ENCODE measurements around the gene MCTP1. TPM values are rescaled to one million over a fixed set of nuclear protein-coding genes. Genes with fewer than 3 reads are reported as not detected.

MCTP1 gene
- total and polyA plus RNA-seq, 9 of the 15 experiments (the other 6 are each of a cell fraction or from before 2014, with no cell fraction given): 0.04 to 0.93 (median 0.06) TPM; not detected in 4

DNA sequence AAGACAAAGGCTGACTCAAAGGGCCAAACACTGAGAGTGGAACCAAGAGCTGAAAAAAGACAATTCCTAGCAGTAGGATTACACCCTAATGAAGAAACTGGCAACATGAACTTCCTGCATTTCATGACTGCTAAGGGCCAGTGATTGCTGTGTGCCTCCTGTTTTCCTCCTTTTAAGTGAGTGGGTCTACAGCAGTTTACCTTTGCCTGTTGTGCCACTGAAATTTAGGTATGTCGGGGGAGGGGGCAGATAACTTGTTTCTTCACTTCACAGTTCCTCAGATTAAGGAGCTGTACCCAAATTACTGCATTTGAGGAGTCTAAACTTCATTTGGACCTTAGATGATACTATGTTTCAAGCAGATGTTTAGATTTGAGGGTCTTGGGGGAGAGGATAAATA lies 191.7 kb downstream of the MCTP1 start (continued):
- TF ChIP-seq, protein P1, sequence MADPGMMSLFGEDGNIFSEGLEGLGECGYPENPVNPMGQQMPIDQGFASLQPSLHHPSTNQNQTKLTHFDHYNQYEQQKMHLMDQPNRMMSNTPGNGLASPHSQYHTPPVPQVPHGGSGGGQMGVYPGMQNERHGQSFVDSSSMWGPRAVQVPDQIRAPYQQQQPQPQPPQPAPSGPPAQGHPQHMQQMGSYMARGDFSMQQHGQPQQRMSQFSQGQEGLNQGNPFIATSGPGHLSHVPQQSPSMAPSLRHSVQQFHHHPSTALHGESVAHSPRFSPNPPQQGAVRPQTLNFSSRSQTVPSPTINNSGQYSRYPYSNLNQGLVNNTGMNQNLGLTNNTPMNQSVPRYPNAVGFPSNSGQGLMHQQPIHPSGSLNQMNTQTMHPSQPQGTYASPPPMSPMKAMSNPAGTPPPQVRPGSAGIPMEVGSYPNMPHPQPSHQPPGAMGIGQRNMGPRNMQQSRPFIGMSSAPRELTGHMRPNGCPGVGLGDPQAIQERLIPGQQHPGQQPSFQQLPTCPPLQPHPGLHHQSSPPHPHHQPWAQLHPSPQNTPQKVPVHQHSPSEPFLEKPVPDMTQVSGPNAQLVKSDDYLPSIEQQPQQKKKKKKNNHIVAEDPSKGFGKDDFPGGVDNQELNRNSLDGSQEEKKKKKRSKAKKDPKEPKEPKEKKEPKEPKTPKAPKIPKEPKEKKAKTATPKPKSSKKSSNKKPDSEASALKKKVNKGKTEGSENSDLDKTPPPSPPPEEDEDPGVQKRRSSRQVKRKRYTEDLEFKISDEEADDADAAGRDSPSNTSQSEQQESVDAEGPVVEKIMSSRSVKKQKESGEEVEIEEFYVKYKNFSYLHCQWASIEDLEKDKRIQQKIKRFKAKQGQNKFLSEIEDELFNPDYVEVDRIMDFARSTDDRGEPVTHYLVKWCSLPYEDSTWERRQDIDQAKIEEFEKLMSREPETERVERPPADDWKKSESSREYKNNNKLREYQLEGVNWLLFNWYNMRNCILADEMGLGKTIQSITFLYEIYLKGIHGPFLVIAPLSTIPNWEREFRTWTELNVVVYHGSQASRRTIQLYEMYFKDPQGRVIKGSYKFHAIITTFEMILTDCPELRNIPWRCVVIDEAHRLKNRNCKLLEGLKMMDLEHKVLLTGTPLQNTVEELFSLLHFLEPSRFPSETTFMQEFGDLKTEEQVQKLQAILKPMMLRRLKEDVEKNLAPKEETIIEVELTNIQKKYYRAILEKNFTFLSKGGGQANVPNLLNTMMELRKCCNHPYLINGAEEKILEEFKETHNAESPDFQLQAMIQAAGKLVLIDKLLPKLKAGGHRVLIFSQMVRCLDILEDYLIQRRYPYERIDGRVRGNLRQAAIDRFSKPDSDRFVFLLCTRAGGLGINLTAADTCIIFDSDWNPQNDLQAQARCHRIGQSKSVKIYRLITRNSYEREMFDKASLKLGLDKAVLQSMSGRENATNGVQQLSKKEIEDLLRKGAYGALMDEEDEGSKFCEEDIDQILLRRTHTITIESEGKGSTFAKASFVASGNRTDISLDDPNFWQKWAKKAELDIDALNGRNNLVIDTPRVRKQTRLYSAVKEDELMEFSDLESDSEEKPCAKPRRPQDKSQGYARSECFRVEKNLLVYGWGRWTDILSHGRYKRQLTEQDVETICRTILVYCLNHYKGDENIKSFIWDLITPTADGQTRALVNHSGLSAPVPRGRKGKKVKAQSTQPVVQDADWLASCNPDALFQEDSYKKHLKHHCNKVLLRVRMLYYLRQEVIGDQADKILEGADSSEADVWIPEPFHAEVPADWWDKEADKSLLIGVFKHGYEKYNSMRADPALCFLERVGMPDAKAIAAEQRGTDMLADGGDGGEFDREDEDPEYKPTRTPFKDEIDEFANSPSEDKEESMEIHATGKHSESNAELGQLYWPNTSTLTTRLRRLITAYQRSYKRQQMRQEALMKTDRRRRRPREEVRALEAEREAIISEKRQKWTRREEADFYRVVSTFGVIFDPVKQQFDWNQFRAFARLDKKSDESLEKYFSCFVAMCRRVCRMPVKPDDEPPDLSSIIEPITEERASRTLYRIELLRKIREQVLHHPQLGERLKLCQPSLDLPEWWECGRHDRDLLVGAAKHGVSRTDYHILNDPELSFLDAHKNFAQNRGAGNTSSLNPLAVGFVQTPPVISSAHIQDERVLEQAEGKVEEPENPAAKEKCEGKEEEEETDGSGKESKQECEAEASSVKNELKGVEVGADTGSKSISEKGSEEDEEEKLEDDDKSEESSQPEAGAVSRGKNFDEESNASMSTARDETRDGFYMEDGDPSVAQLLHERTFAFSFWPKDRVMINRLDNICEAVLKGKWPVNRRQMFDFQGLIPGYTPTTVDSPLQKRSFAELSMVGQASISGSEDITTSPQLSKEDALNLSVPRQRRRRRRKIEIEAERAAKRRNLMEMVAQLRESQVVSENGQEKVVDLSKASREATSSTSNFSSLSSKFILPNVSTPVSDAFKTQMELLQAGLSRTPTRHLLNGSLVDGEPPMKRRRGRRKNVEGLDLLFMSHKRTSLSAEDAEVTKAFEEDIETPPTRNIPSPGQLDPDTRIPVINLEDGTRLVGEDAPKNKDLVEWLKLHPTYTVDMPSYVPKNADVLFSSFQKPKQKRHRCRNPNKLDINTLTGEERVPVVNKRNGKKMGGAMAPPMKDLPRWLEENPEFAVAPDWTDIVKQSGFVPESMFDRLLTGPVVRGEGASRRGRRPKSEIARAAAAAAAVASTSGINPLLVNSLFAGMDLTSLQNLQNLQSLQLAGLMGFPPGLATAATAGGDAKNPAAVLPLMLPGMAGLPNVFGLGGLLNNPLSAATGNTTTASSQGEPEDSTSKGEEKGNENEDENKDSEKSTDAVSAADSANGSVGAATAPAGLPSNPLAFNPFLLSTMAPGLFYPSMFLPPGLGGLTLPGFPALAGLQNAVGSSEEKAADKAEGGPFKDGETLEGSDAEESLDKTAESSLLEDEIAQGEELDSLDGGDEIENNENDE (IDR thresholded peaks at IDR 0.05; ENCODE audit: low read depth, low read length): no peak
- TF ChIP-seq, protein P2, sequence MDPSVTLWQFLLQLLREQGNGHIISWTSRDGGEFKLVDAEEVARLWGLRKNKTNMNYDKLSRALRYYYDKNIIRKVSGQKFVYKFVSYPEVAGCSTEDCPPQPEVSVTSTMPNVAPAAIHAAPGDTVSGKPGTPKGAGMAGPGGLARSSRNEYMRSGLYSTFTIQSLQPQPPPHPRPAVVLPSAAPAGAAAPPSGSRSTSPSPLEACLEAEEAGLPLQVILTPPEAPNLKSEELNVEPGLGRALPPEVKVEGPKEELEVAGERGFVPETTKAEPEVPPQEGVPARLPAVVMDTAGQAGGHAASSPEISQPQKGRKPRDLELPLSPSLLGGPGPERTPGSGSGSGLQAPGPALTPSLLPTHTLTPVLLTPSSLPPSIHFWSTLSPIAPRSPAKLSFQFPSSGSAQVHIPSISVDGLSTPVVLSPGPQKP (CRISPR knock-in tag; IDR thresholded peaks at IDR 0.05): no peak
- TF ChIP-seq SIN3A (IDR thresholded peaks at IDR 0.05; ENCODE audit: borderline replicate concordance in 2 of 2, control insufficient read depth in 1 of 2, low read depth in 2 of 2, low read length in 2 of 2) (no peak), CREBBP (IDR thresholded peaks at IDR 0.05; ENCODE audit: low read depth, low read length) (no peak), ZNF507 (tag; conservative IDR thresholded peaks at IDR 0.05) (no peak), NONO (IDR thresholded peaks at IDR 0.05; ENCODE audit: low read depth in 2 of 2, low read length in 1 of 2) (no peak), TAL1 (IDR thresholded peaks at IDR 0.05) (no peak), CHCHD3 (CRISPR knock-in tag; IDR thresholded peaks at IDR 0.05) (no peak), MCM2 (IDR thresholded peaks at IDR 0.05; ENCODE audit: low read depth) (no peak)
